Dendritic cell treated with granulocyte-macrophage colony-stimulating factor and Interleukin-4, amounts not matched to agents 40 ng/mL and 50 ng/mL, for 4 days (primary cell): ENCODE measurements around the gene DNAH10.

Source experiments
- H3K27ac Mint-ChIP-seq: one replicate; pipeline ENCODE4 v1.8.0; 2022; ENCODE audit warnings: mild to moderate bottlenecking, mixed read lengths
- H3K27me3 Mint-ChIP-seq: one replicate; pipeline ENCODE4 v1.8.0; 2022; ENCODE audit warnings: mild to moderate bottlenecking, mixed read lengths
- H3K36me3 Mint-ChIP-seq: one replicate; pipeline ENCODE4 v1.8.0; 2022; ENCODE audit warnings: low read depth, mixed read lengths
- H3K4me1 Mint-ChIP-seq: one replicate; pipeline ENCODE4 v1.8.0; 2022; ENCODE audit warnings: low read depth, mixed read lengths
- H3K4me3 Mint-ChIP-seq: one replicate; pipeline ENCODE4 v1.8.0; 2022; ENCODE audit warnings: mild to moderate bottlenecking, moderate library complexity, mixed read lengths
- H3K9me3 Mint-ChIP-seq: one replicate; pipeline ENCODE4 v1.8.0; 2022; ENCODE audit warnings: mixed read lengths
- intact Hi-C: fragments of 100-400 bp; cut with micrococcal nuclease; formaldehyde crosslinking; loops from one replicate; pipeline ENCODE4 v1.15.0; 2022

Gene DNAH10

GRCh38 chr12:123757561-123757960, 4.5 kb upstream of the DNAH10 start:
- peaks cover 4% of the 10 kb centered on the region for H3K27me3 Mint-ChIP-seq
- peaks cover 4% of the 10 kb centered on the region for H3K4me1 Mint-ChIP-seq
- no peak overlapping the region for H3K27ac Mint-ChIP-seq
- peaks cover 59% of the 10 kb centered on the region for H3K36me3 Mint-ChIP-seq
- H3K4me3 Mint-ChIP-seq = no peak overlapping the region
- no peaks in the 10 kb centered on the region for H3K9me3 Mint-ChIP-seq
- intact Hi-C loops = no loop called here

DNA sequence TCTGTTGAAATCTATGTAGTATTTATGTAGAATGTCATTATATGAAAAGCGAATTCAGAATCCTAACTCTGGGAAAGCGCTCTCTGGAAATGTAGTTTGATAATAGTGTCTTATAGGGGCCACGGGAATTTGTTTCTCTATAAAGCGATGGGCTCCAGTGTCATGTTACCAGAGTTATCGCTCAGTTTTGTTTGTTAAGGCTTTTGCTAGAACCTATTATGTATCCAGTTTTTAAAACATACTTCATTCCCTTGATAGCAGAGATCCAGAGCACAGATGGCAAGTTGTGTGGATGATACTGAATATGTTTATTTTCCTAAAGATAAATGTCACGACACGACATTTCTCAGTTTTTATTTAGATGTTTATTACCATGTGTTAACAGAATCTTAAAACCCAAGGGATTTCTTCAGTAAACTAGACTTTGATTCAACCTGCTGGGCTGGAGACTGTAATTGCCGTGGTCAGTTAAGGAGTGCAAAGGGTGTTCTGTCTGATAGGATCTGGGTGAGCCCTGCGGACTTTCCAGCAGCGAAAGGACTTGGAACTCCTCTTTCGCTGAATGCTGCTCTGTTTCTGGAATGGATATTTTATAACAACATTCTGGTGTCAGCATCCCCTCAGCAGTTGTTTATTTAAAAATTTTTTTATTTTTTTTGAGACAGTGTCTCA, 1.7 kb upstream of the DNAH10 start:
- Mint-ChIP-seq H3K27me3 (peaks cover 25% of the 10 kb centered on the region), H3K4me3 (no peak overlapping the region), H3K27ac (no peak overlapping the region), H3K4me1 (peaks cover 7% of the 10 kb centered on the region), H3K9me3 (no peaks in the 10 kb centered on the region), H3K36me3 (peaks cover 33% of the 10 kb centered on the region)
- intact Hi-C loops = no loop called here

GRCh38 chr12:123762715-123763052, 583 bp downstream of the DNAH10 start:
- H3K4me3 Mint-ChIP-seq = peak overlapping the region; percentile 77
- peaks cover 30% of the 10 kb centered on the region for H3K27me3 Mint-ChIP-seq
- H3K9me3 Mint-ChIP-seq = no peaks in the 10 kb centered on the region
- H3K4me1 Mint-ChIP-seq = peaks cover 12% of the 10 kb centered on the region
- H3K36me3 Mint-ChIP-seq = peaks cover 18% of the 10 kb centered on the region
- H3K27ac Mint-ChIP-seq = no peak overlapping the region
- intact Hi-C loops = no loop called here

- Mint-ChIP-seq H3K27me3 (peaks cover 33% of the 10 kb centered on the region), H3K4me1 (peaks cover 16% of the 10 kb centered on the region), H3K9me3 (no peaks in the 10 kb centered on the region), H3K27ac (no peak overlapping the region), H3K36me3 (peaks cover 14% of the 10 kb centered on the region), H3K4me3 (no peak overlapping the region)
- intact Hi-C loops = no loop called here
Observed at GRCh38 chr12:123763093-123763492, 992 bp downstream of the DNAH10 start.

- intact Hi-C loops = no loop called here
- Mint-ChIP-seq H3K36me3 (peaks cover 6% of the 10 kb centered on the region), H3K27ac (no peak overlapping the region), H3K4me1 (peaks cover 21% of the 10 kb centered on the region), H3K27me3 (peaks cover 41% of the 10 kb centered on the region), H3K9me3 (no peaks in the 10 kb centered on the region), H3K4me3 (no peak overlapping the region)
Observed at GRCh38 chr12:123764109-123764508, 2.0 kb downstream of the DNAH10 start.

DNA sequence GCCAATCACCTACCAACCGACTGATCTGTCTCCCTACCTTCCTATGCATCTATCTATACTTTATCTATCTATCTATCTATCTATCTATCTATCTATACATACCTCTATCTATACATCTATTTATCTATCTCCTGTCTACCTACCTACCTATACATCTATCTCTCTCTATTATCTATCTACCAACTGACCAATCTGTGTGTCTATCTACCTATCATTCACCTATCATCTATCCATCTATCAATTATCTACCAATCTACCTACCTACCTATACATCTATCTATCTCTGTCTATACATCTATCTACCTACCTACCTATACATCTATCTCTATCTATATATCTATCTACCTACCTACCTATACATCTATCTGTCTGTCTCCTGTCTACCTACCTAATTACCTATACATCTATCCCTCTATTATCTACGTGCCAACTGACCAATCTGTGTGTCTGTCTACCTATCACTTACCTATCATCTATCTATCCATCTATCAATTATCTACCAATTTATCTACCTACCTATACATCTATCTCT, 3.5 kb downstream of the DNAH10 start:
- Mint-ChIP-seq H3K4me1 (peaks cover 21% of the 10 kb centered on the region), H3K36me3 (no peaks in the 10 kb centered on the region), H3K4me3 (no peak overlapping the region), H3K27ac (no peak overlapping the region), H3K9me3 (no peaks in the 10 kb centered on the region), H3K27me3 (peaks cover 43% of the 10 kb centered on the region)
- intact Hi-C loops = no loop called here

- peaks cover 40% of the 10 kb centered on the region for H3K27me3 Mint-ChIP-seq
- no peak overlapping the region for H3K27ac Mint-ChIP-seq
- peak overlapping the region; percentile 15 for H3K4me3 Mint-ChIP-seq
- no peaks in the 10 kb centered on the region for H3K9me3 Mint-ChIP-seq
- no peaks in the 10 kb centered on the region for H3K36me3 Mint-ChIP-seq
- H3K4me1 Mint-ChIP-seq = peaks cover 16% of the 10 kb centered on the region
- intact Hi-C loops = no loop called here
Observed at GRCh38 chr12:123767613-123768012, 5.5 kb downstream of the DNAH10 start.

- Mint-ChIP-seq H3K4me3 (no peak overlapping the region), H3K4me1 (peaks cover 14% of the 10 kb centered on the region), H3K27ac (no peak overlapping the region), H3K9me3 (peaks cover 35% of the 10 kb centered on the region), H3K36me3 (peaks cover 7% of the 10 kb centered on the region), H3K27me3 (peaks cover 23% of the 10 kb centered on the region)
- intact Hi-C loops = no loop called here
Observed at GRCh38 chr12:123771261-123771660, 9.2 kb downstream of the DNAH10 start.

DNA sequence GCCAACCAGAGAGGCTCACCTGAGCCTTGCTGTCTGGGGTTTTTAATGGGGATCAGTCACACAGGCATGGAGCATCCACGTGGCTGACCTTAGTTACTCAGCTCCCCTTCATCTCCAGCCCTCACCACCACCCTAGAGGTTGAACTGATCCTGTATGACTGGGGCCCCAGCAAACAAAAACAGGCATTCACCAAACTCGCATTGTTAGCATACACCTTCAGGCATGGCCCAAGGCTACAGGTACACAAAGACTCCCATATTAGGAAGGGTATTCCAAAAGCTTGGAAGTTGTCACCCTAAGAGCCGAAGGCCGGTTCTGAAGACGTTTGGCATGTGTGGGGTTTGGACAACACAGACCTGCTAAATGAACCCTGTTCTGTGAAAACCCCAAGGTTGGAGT, 10.0 kb downstream of the DNAH10 start:
- Mint-ChIP-seq H3K4me3 (no peak overlapping the region), H3K27me3 (peaks cover 24% of the 10 kb centered on the region), H3K4me1 (peaks cover 14% of the 10 kb centered on the region), H3K27ac (no peak overlapping the region), H3K9me3 (peaks cover 37% of the 10 kb centered on the region), H3K36me3 (peaks cover 7% of the 10 kb centered on the region)
- intact Hi-C loops = no loop called here

- intact Hi-C loops = no loop called here
Observed at GRCh38 chr12:123773375-123773774, 11.3 kb downstream of the DNAH10 start.

GRCh38 chr12:123779551-123779950, 17.4 kb downstream of the DNAH10 start:
- no peaks in the 10 kb centered on the region for H3K4me1 Mint-ChIP-seq
- no peak overlapping the region for H3K4me3 Mint-ChIP-seq
- intact Hi-C loops = no loop called here
- no peak overlapping the region for H3K27ac Mint-ChIP-seq
- peaks cover 12% of the 10 kb centered on the region for H3K27me3 Mint-ChIP-seq
- peaks cover 7% of the 10 kb centered on the region for H3K36me3 Mint-ChIP-seq
- peaks cover 19% of the 10 kb centered on the region for H3K9me3 Mint-ChIP-seq

More at GRCh38 chr12:123773375-123773774, 11.3 kb downstream of the DNAH10 start:
- H3K4me3 Mint-ChIP-seq = no peak overlapping the region
- peaks cover 17% of the 10 kb centered on the region for H3K27me3 Mint-ChIP-seq
- H3K27ac Mint-ChIP-seq = no peak overlapping the region
- peaks cover 7% of the 10 kb centered on the region for H3K36me3 Mint-ChIP-seq
- peaks cover 2% of the 10 kb centered on the region for H3K4me1 Mint-ChIP-seq
- H3K9me3 Mint-ChIP-seq = peaks cover 37% of the 10 kb centered on the region

GRCh38 chr12:123782997-123783792, 21.1 kb downstream of the DNAH10 start:
- Mint-ChIP-seq H3K36me3 (no peaks in the 10 kb centered on the region), H3K9me3 (no peaks in the 10 kb centered on the region), H3K4me3 (no peak overlapping the region), H3K27ac (no peak overlapping the region), H3K4me1 (no peaks in the 10 kb centered on the region), H3K27me3 (peaks cover 5% of the 10 kb centered on the region)
- intact Hi-C loops = no loop called here

GRCh38 chr12:123787466-123787865, 25.4 kb downstream of the DNAH10 start:
- no peaks in the 10 kb centered on the region for H3K4me1 Mint-ChIP-seq
- peaks cover 3% of the 10 kb centered on the region for H3K27me3 Mint-ChIP-seq
- intact Hi-C loops = no loop called here
- no peaks in the 10 kb centered on the region for H3K36me3 Mint-ChIP-seq
- peaks cover 7% of the 10 kb centered on the region for H3K9me3 Mint-ChIP-seq
- no peak overlapping the region for H3K27ac Mint-ChIP-seq
- H3K4me3 Mint-ChIP-seq = no peak overlapping the region

DNA sequence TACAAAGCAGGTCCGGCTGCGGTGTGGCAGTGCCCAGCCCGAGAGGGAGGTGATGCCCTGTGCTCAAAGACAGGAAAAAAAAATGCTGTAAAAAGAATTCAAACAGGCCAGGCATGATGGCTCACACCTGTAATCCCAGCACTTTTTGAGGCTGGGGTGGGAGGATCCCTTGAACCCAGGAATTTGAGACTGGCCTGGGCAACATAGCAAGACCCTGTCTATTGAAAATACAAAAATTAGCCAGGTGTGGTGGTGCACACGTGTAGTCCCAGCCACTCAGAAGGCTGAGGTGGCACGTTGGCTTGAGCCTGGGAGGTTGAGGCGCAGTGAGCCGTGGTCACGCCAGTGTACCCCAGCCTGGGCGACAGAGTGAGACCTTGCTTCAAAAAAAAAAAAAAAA, 26.4 kb downstream of the DNAH10 start:
- intact Hi-C loops = no loop called here
- H3K27me3 Mint-ChIP-seq = peaks cover 1% of the 10 kb centered on the region
- peaks cover 11% of the 10 kb centered on the region for H3K9me3 Mint-ChIP-seq

More for the DNA sequence above, 26.4 kb downstream of the DNAH10 start:
- no peak overlapping the region for H3K27ac Mint-ChIP-seq
- no peak overlapping the region for H3K4me3 Mint-ChIP-seq
- H3K4me1 Mint-ChIP-seq = no peaks in the 10 kb centered on the region
- no peaks in the 10 kb centered on the region for H3K36me3 Mint-ChIP-seq
